Endothelial cell of umbilical vein (primary cell): Measurements from ENCODE around the gene THRSP. TPM values are rescaled to one million over a fixed set of nuclear protein-coding genes. Genes with fewer than 3 reads are reported as not detected.

Source experiments
- BruUV-seq: library from RNA; stranded (reverse); fragments of 400-500 nt; replicated peaks from 2 replicates; lab custom pipeline; 2021; lab: Mats Ljungman, UMichigan
- CTCF ChIA-PET: fragments of 300-600, 350-600 bp; sonication (Branson Sonifier 250); formaldehyde crosslinking; loops from one replicate; lab custom pipeline; 2021; ENCODE audit warnings: antibody characterized with exemption, inconsistent platforms; lab: Charles Lee
- POLR2A ChIA-PET: fragments of 300-600, 350-600 bp; sonication (Branson Sonifier 250); formaldehyde crosslinking; loops from one replicate; lab custom pipeline; 2021; ENCODE audit warnings: antibody characterized with exemption, inconsistent platforms; lab: Charles Lee
- DNase-seq: peaks from one replicate; pipeline ENCODE4 v3.0.0-alpha.2; 2011; ENCODE audit warnings: low read depth, low spot score
- FAIRE-seq: peaks from 2 replicates; lab custom pipeline; 2011; peaks lifted over from hg19 to GRCh38; lab: Jason Lieb, UNC
- H2AFZ ChIP-seq: 2 replicates; pipeline ENCODE4 v1.6.0; 2012; ENCODE audit warnings: low read depth, low read length, control low read depth, inconsistent platforms
- H3K27ac ChIP-seq: 2 replicates; pipeline ENCODE4 v1.5.1; 2011; ENCODE audit warnings: low read depth, mild to moderate bottlenecking, control low read depth, low read length, moderate library complexity; ENCODE audit not compliant: insufficient read depth
- H3K27me3 ChIP-seq, 2 experiments: 2 replicates each; pipeline versions ENCODE4 v1.6.0 to v1.6.1; 2011; ENCODE audit warnings: low read length in 2 of 2, mixed read lengths in 1 of 2; ENCODE audit not compliant: control insufficient read depth in 2 of 2, insufficient read depth in 2 of 2
- H3K36me3 ChIP-seq, 2 experiments: 2 replicates in 1 of 2; 3 replicates in 1 of 2; pipeline ENCODE4 v1.5.1; 2011; ENCODE audit warnings: low read length in 2 of 2, mild to moderate bottlenecking in 1 of 2, moderate library complexity in 1 of 2; ENCODE audit not compliant: control insufficient read depth in 2 of 2, insufficient read depth in 2 of 2; ENCODE audit errors: extremely low read depth in 1 of 2
- H3K4me1 ChIP-seq: 3 replicates; pipeline ENCODE4 v1.5.1; 2011; ENCODE audit warnings: mild to moderate bottlenecking, low read length; ENCODE audit not compliant: control insufficient read depth, insufficient read depth; ENCODE audit errors: extremely low read depth
- H3K4me2 ChIP-seq: 2 replicates; pipeline ENCODE4 v1.6.1; 2011; ENCODE audit warnings: low read length, control low read depth, mixed read lengths; ENCODE audit not compliant: insufficient read depth
- H3K4me3 ChIP-seq, 3 experiments: fragments of 200-600 bp in 1 of 3; sonication (generic), shearing (Covaris generic) in 1 of 3; replicated peaks in 1 of 3; 2 replicates each; pipeline ENCODE4 v1.5.1; 2011 to 2016; ENCODE audit warnings: control low read depth in 3 of 3, low read length in 3 of 3, mild to moderate bottlenecking in 2 of 3, inconsistent platforms in 1 of 3, low read depth in 1 of 3, moderate library complexity in 1 of 3; ENCODE audit not compliant: insufficient read depth in 1 of 3
- H3K79me2 ChIP-seq: 2 replicates; pipeline ENCODE4 v1.6.0; 2012; ENCODE audit warnings: low read length, inconsistent platforms; ENCODE audit not compliant: control insufficient read depth, insufficient read depth
- H3K9ac ChIP-seq: replicated peaks from 2 replicates; pipeline ENCODE3; 2011; ENCODE audit warnings: low read length, control low read depth; ENCODE audit not compliant: insufficient read depth; ENCODE audit errors: extremely low read depth
- H3K9me1 ChIP-seq: replicated peaks from 3 replicates; pipeline ENCODE4 v1.6.0; 2011; ENCODE audit warnings: mild to moderate bottlenecking, low read length; ENCODE audit not compliant: control insufficient read depth, insufficient read depth; ENCODE audit errors: extremely low read depth
- H3K9me3 ChIP-seq: replicated peaks from 2 replicates; pipeline ENCODE4 v1.5.1; 2012; ENCODE audit warnings: low read length, inconsistent platforms; ENCODE audit not compliant: control insufficient read depth, insufficient read depth
- H4K20me1 ChIP-seq: replicated peaks from 2 replicates; pipeline ENCODE3; 2011; ENCODE audit warnings: mild to moderate bottlenecking, low read length; ENCODE audit not compliant: control insufficient read depth, insufficient read depth; ENCODE audit errors: extremely low read depth
- EZH2 ChIP-seq: IDR thresholded peaks from 2 replicates; pipeline ENCODE4 v1.6.1; 2012; ENCODE audit warnings: borderline replicate concordance, low read depth, mild to moderate bottlenecking, moderate library complexity, low read length, inconsistent platforms; ENCODE audit not compliant: severe bottlenecking
- GATA2 ChIP-seq: IDR thresholded peaks from 2 replicates; pipeline ENCODE4 v1.7.0; 2011; ENCODE audit warnings: low read depth, mild to moderate bottlenecking, moderate library complexity, mixed read lengths, low read length; ENCODE audit not compliant: insufficient read length, insufficient read depth
- JUN ChIP-seq: IDR thresholded peaks from 2 replicates; pipeline ENCODE4 v1.6.1; 2011; ENCODE audit warnings: borderline replicate concordance, low read depth; ENCODE audit not compliant: insufficient read length, insufficient read depth
- MYC ChIP-seq: IDR thresholded peaks from one replicate; pipeline ENCODE4 v1.6.1; 2011; ENCODE audit warnings: mild to moderate bottlenecking, low read depth, low read length
- POLR2A ChIP-seq: IDR thresholded peaks from 2 replicates; pipeline ENCODE4 v1.6.1; 2012; ENCODE audit warnings: low read depth, mild to moderate bottlenecking, control low read depth, low read length
- POLR2AphosphoS5 ChIP-seq: IDR thresholded peaks from 2 replicates; pipeline ENCODE4 v1.6.1; 2012; ENCODE audit warnings: low read depth, mild to moderate bottlenecking, control low read depth, low read length, moderate library complexity; ENCODE audit not compliant: insufficient read depth
- dilution Hi-C: fragments of 300-500 bp; cut with MboI; formaldehyde crosslinking; loops from one replicate; pipeline ENCODE4 v1.15.0; 2019; ENCODE audit warnings: low sequenced_read_pairs; ENCODE audit not compliant: extremely low pct_ligation_motif_present
- intact Hi-C: fragments of 100-400 bp; cut with micrococcal nuclease; formaldehyde crosslinking; loops from one replicate; pipeline ENCODE4 v1.10.0; 2022
- polyA plus RNA-seq, 4 experiments: library from polyadenylated mRNA; depleted of rRNA in 3 of 4; stranded (reverse) in 3 of 4; unstranded in 1 of 4; fragments of >200 nt; gene quantifications; 2 replicates each; pipeline versions ENCODE4 v1.2.1 to v1.2.3, GENCODE V29; 2011 to 2012; ENCODE audit warnings: missing spikeins in 1 of 4
- total RNA-seq: library from RNA; stranded (reverse); gene quantifications from 2 replicates; pipeline ENCODE4 v1.2.3, GENCODE V29; 2021
- TF ChIP-seq, protein P1 (sequence below): IDR thresholded peaks from 2 replicates; pipeline ENCODE4 v1.6.1; 2011; ENCODE audit not compliant: insufficient read depth, insufficient read length
- TF ChIP-seq, protein P2 (sequence below), 2 donors: IDR thresholded peaks; 1 replicate in 1 of 2; 2 replicates in 1 of 2; pipeline ENCODE4 v1.5.1; 2011; ENCODE audit warnings: low read length in 2 of 2, mild to moderate bottlenecking in 2 of 2, moderate library complexity in 2 of 2, control low read depth in 1 of 2, inconsistent platforms in 1 of 2, low read depth in 1 of 2; ENCODE audit not compliant: insufficient read depth in 1 of 2; ENCODE audit errors: extremely low read depth in 1 of 2

Gene THRSP
- total and polyA plus RNA-seq, 2 donors (not counting 3 experiments of a cell fraction or from before 2014, with no cell fraction given): not detected

DNA sequence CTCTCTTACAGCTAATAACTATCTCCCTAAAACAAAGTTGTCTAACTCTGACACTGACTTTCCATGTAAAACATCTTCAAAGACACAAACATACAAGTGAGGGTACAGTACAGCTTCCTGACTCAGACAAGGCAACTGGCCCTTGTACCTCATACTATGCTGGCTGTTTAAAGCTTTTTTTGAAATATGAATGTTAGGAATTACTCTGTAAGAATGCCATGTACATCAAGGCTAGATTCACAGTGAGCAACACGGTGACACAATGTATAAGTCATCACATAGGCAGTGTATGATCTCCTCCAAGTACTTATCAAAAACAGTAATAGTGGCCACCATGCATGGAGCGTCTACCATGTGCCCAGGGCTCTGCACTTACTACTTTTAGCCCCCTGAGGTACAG is 47.2 kb downstream of the THRSP start:
- Histone ChIP-seq H3K36me3 (peaks cover 0 to 2% of the 10 kb centered on the region in 2 experiments), H3K4me2 (no peak overlapping the region), H2AFZ (no peak overlapping the region), H3K27ac (no peak overlapping the region), H4K20me1 (no peaks in the 10 kb centered on the region), H3K9me3 (no peaks in the 10 kb centered on the region), H3K79me2 (no peaks in the 10 kb centered on the region), H3K9me1 (no peaks in the 10 kb centered on the region), H3K27me3 (no peaks in the 10 kb centered on the region), H3K4me3 (no peak overlapping the region), H3K4me1 (no peaks in the 10 kb centered on the region), H3K9ac (no peak overlapping the region)
- intact Hi-C loops (no loop called here), dilution Hi-C loops (no loop called here)
- DNase-seq (no peak), FAIRE-seq (no peak)
- BruUV-seq: no TSS peak
- CTCF ChIA-PET: no interaction called here
- POLR2A ChIA-PET: no interaction called here
- TF ChIP-seq GATA2 (no peak), EZH2 (no peak), JUN (no peak), POLR2A (no peak), MYC (no peak), POLR2AphosphoS5 (no peak)
- TF ChIP-seq, protein P1, sequence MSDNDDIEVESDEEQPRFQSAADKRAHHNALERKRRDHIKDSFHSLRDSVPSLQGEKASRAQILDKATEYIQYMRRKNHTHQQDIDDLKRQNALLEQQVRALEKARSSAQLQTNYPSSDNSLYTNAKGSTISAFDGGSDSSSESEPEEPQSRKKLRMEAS: no peak
- TF ChIP-seq, protein P2, sequence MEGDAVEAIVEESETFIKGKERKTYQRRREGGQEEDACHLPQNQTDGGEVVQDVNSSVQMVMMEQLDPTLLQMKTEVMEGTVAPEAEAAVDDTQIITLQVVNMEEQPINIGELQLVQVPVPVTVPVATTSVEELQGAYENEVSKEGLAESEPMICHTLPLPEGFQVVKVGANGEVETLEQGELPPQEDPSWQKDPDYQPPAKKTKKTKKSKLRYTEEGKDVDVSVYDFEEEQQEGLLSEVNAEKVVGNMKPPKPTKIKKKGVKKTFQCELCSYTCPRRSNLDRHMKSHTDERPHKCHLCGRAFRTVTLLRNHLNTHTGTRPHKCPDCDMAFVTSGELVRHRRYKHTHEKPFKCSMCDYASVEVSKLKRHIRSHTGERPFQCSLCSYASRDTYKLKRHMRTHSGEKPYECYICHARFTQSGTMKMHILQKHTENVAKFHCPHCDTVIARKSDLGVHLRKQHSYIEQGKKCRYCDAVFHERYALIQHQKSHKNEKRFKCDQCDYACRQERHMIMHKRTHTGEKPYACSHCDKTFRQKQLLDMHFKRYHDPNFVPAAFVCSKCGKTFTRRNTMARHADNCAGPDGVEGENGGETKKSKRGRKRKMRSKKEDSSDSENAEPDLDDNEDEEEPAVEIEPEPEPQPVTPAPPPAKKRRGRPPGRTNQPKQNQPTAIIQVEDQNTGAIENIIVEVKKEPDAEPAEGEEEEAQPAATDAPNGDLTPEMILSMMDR (IDR thresholded peaks at IDR 0.05; ENCODE audit: extremely low read depth in 1 of 2, insufficient read depth in 1 of 2, low read depth in 1 of 2, low read length in 2 of 2): no peak
